A549 (cell line): ENCODE data around the gene SMG6. TPM values are rescaled to one million over a fixed set of nuclear protein-coding genes. Genes with fewer than 3 reads are reported as not detected.

ENCODE experiments used
- ATAC-seq, 2 experiments: fragments of 200-7000 bp in 1 of 2; fragments of >200 bp in 1 of 2; cut with Nextera tagmentation in 1 of 2; cut with Tn5 transposase in 1 of 2; 3 replicates each; pipeline versions ENCODE4 v1.8.0 to v1.9.1; 2018 to 2020; ENCODE audit warnings: mild to moderate bottlenecking in 1 of 2, moderate library complexity in 1 of 2
- CTCF ChIA-PET: fragments of 300-600 bp; sonication (Branson Sonifier 250); formaldehyde crosslinking; extraction: SDS; loops from one replicate; lab custom pipeline; 2021; ENCODE audit warnings: antibody characterized with exemption, inconsistent platforms; lab: Yijun Ruan, JAX
- POLR2A ChIA-PET: fragments of 350-600 bp; formaldehyde crosslinking; extraction: SDS; loops from one replicate; lab custom pipeline; 2021; ENCODE audit warnings: antibody characterized with exemption, inconsistent platforms; lab: Yijun Ruan, JAX
- DNase-seq, 2 experiments: peaks; one replicate each; pipeline versions ENCODE4 v3.0.0 to v3.0.0-alpha.2; 2011 to 2016; ENCODE audit warnings: low read depth in 1 of 2, low spot score in 1 of 2
- FAIRE-seq: peaks from 2 replicates; lab custom pipeline; 2011; peaks lifted over from hg19 to GRCh38; lab: Jason Lieb, UNC
- H3K27ac ChIP-seq, 2 experiments: fragments of >200 bp; sonication (Bioruptor Twin); formaldehyde crosslinking; 3 replicates each; pipeline ENCODE4 v1.5.1; 2016 to 2017
- H3K4me1 ChIP-seq: fragments of >200 bp; sonication (Bioruptor Twin); formaldehyde crosslinking; 3 replicates; pipeline ENCODE4 v1.6.1; 2016
- H3K4me2 ChIP-seq: fragments of >200 bp; sonication (Bioruptor Twin); formaldehyde crosslinking; 3 replicates; pipeline ENCODE4 v1.6.1; 2016
- H3K4me3 ChIP-seq: fragments of >200 bp; sonication (Bioruptor Twin); formaldehyde crosslinking; 3 replicates; pipeline ENCODE4 v1.5.1; 2016
- H3K9me3 ChIP-seq: fragments of >200 bp; sonication (Bioruptor Twin); formaldehyde crosslinking; 3 replicates; pipeline ENCODE4 v1.6.1; 2016
- CTCF ChIP-seq: fragments of >200 bp; sonication (Bioruptor Twin); formaldehyde crosslinking; IDR thresholded peaks from 3 replicates; pipeline ENCODE4 v1.5.1; 2016
- ESRRA ChIP-seq: fragments of 150-350 bp; IDR thresholded peaks from 2 replicates; pipeline ENCODE4 v1.6.1; 2014; ENCODE audit warnings: mild to moderate bottlenecking, low read length, borderline replicate concordance
- GATA3 ChIP-seq: IDR thresholded peaks from 2 replicates; pipeline ENCODE4 v1.6.1; 2012; ENCODE audit warnings: borderline replicate concordance
- HDAC2 ChIP-seq: fragments of 200-600 bp; sonication (generic); IDR thresholded peaks from 2 replicates; pipeline ENCODE4 v1.6.1; 2016
- HOXA7 ChIP-seq: fragments of 250-450 bp; sonication (Bioruptor Pico); IDR thresholded peaks from 2 replicates; pipeline ENCODE4 v1.5.0; 2020; ENCODE audit warnings: mild to moderate bottlenecking, moderate library complexity
- KDM1A ChIP-seq: fragments of 200-600 bp; sonication (generic); IDR thresholded peaks from 2 replicates; pipeline ENCODE4 v1.6.1; 2016; ENCODE audit warnings: low read depth, mild to moderate bottlenecking
- MAZ ChIP-seq: fragments of 150-350 bp; IDR thresholded peaks from 2 replicates; pipeline ENCODE4 v1.6.1; 2014; ENCODE audit warnings: antibody characterized with exemption, low read depth, low read length, borderline replicate concordance
- POLR2A ChIP-seq: IDR thresholded peaks from 2 replicates; pipeline ENCODE4 v1.6.1; 2012; ENCODE audit warnings: mild to moderate bottlenecking, low read length
- RAD21 ChIP-seq, 2 experiments: fragments of >200 bp in 1 of 2; sonication (Bioruptor Twin) in 1 of 2; formaldehyde crosslinking in 1 of 2; IDR thresholded peaks in 1 of 2; conservative IDR thresholded peaks in 1 of 2; 2 replicates in 1 of 2; 3 replicates in 1 of 2; pipeline ENCODE4 v1.6.1; 2012 to 2018; ENCODE audit warnings: inconsistent platforms in 1 of 2
- RCOR1 ChIP-seq: fragments of 150-350 bp; IDR thresholded peaks from 2 replicates; pipeline ENCODE4 v1.6.1; 2014; ENCODE audit warnings: antibody characterized with exemption, low read length, low read depth
- TFCP2L1 ChIP-seq: fragments of 250-450 bp; sonication (Bioruptor Pico); IDR thresholded peaks from 2 replicates; pipeline ENCODE4 v1.5.0; 2021; ENCODE audit warnings: mild to moderate bottlenecking
- ZNF302 ChIP-seq: fragments of 250-450 bp; sonication (Bioruptor Pico); IDR thresholded peaks from 2 replicates; pipeline ENCODE4 v1.9.0; 2021; ENCODE audit warnings: inconsistent platforms, mild to moderate bottlenecking, moderate library complexity
- ZSCAN20 ChIP-seq: fragments of 250-450 bp; sonication (Bioruptor Pico); IDR thresholded peaks from 2 replicates; pipeline ENCODE4 v1.8.0; 2022; ENCODE audit warnings: mild to moderate bottlenecking, moderate library complexity
- WGBS: methylation state at CpG from one replicate; pipeline ENCODE4 v1.1.6; 2017; ENCODE audit errors: missing lambda C conversion rate; 5-methylcytosine and 5-hydroxymethylcytosine counted together
- polyA plus RNA-seq, 4 experiments: library from polyadenylated mRNA; depleted of rRNA in 3 of 4; stranded (reverse); fragments of >200 nt; fragmentation: RNase III in 1 of 4; extraction: RNeasy Plus Mini Kit Qiagen cat#74134 plus additional on column Dnase treatment in 1 of 4; gene quantifications; 2 replicates in 3 of 4; 3 replicates in 1 of 4; pipeline ENCODE4 v1.2.3, GENCODE V29; 2011 to 2017
- TF ChIP-seq, protein P1 (sequence below): IDR thresholded peaks from 2 replicates; pipeline ENCODE4 v1.6.1; 2012
- TF ChIP-seq, protein P2 (sequence below): IDR thresholded peaks from 2 replicates; pipeline ENCODE4 v1.6.1; 2012
- TF ChIP-seq, protein P3 (sequence below): fragments of >200 bp; sonication (Bioruptor Twin); formaldehyde crosslinking; IDR thresholded peaks from 3 replicates; pipeline ENCODE4 v1.6.1; 2016
- TF ChIP-seq, protein P4 (sequence below): fragments of 450-650 bp; IDR thresholded peaks from 2 replicates; pipeline ENCODE4 v1.6.1; 2014; ENCODE audit warnings: antibody characterized with exemption

The SMG6 gene
- polyA plus RNA-seq, 2 of the 4 experiments (the other 2 are of a cell fraction) = 4.7 to 17.0 TPM

- H3K4me2 ChIP-seq = no peak overlapping the region
- ChIA-PET POLR2A (no interaction called here), CTCF (interaction anchor here (0.8 to 2.8 kb wide), 5 partner anchors 11 to 145 kb away, joined by 3 to 7 read pairs (median 4); no protein-coding TSS in a partner anchor)
- H3K9me3 ChIP-seq = no peaks in the 10 kb centered on the region
- H3K27ac ChIP-seq = no peak overlapping the region
- no peak overlapping the region for H3K4me3 ChIP-seq
- ATAC-seq (no peak), DNase-seq (no peak), FAIRE-seq (no peak)
- WGBS = 95% methylated on average over 6 of the region's 6 CpGs
- peaks cover 8% of the 10 kb centered on the region; the same call in 2 of the 3 replicates for H3K4me1 ChIP-seq
- TF ChIP-seq, protein P1, sequence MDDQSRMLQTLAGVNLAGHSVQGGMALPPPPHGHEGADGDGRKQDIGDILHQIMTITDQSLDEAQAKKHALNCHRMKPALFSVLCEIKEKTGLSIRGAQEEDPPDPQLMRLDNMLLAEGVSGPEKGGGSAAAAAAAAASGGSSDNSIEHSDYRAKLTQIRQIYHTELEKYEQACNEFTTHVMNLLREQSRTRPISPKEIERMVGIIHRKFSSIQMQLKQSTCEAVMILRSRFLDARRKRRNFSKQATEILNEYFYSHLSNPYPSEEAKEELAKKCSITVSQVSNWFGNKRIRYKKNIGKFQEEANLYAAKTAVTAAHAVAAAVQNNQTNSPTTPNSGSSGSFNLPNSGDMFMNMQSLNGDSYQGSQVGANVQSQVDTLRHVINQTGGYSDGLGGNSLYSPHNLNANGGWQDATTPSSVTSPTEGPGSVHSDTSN = no peak
- TF ChIP-seq RCOR1 (no peak), ZNF302 (CRISPR knock-in tag) (no peak), CTCF (no peak), TFCP2L1 (CRISPR knock-in tag) (no peak), GATA3 (no peak), ESRRA (no peak)
- TF ChIP-seq, protein P2, sequence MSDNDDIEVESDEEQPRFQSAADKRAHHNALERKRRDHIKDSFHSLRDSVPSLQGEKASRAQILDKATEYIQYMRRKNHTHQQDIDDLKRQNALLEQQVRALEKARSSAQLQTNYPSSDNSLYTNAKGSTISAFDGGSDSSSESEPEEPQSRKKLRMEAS = no peak
- TF ChIP-seq, all 56 proteins: peak for 0
Observed at GRCh38 chr17:2136241-2136640, 167.3 kb downstream of the SMG6 start.

- no peak for DNase-seq
- ATAC-seq = no peak
- no peaks in the 10 kb centered on the region for H3K4me1 ChIP-seq
- POLR2A ChIA-PET = no interaction called here
- no peak overlapping the region for H3K27ac ChIP-seq
- TF ChIP-seq HOXA7 (CRISPR knock-in tag) (no peak), POLR2A (no peak), CTCF (no peak), KDM1A (no peak), HDAC2 (no peak), MAZ (no peak), ZSCAN20 (no peak), RAD21 (conservative IDR thresholded peaks at IDR 0.05 in 1 of 2, IDR thresholded peaks at IDR 0.05 in 1 of 2) (no peak)
- TF ChIP-seq, protein P3, sequence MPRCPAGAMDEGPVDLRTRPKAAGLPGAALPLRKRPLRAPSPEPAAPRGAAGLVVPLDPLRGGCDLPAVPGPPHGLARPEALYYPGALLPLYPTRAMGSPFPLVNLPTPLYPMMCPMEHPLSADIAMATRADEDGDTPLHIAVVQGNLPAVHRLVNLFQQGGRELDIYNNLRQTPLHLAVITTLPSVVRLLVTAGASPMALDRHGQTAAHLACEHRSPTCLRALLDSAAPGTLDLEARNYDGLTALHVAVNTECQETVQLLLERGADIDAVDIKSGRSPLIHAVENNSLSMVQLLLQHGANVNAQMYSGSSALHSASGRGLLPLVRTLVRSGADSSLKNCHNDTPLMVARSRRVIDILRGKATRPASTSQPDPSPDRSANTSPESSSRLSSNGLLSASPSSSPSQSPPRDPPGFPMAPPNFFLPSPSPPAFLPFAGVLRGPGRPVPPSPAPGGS = no peak
- TF ChIP-seq, protein P1 = no peak
- TF ChIP-seq, protein P4, sequence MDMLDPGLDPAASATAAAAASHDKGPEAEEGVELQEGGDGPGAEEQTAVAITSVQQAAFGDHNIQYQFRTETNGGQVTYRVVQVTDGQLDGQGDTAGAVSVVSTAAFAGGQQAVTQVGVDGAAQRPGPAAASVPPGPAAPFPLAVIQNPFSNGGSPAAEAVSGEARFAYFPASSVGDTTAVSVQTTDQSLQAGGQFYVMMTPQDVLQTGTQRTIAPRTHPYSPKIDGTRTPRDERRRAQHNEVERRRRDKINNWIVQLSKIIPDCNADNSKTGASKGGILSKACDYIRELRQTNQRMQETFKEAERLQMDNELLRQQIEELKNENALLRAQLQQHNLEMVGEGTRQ = no peak
- WGBS = 98% methylated on average over 15 of the region's 15 CpGs
- no peak for FAIRE-seq
- H3K4me3 ChIP-seq = no peak overlapping the region
- no peaks in the 10 kb centered on the region for H3K9me3 ChIP-seq
- CTCF ChIA-PET = interaction anchor here (0.9 to 1.6 kb wide), 4 partner anchors 17 to 69 kb away, joined by 3 to 5 read pairs (median 4); no protein-coding TSS in a partner anchor
- no peak overlapping the region for H3K4me2 ChIP-seq
Observed at GRCh38 chr17:2128011-2128410, 175.6 kb downstream of the SMG6 start.
